Measurements from ENCODE around the gene ABI3. TPM values are rescaled to one million over a fixed set of nuclear protein-coding genes. Genes with fewer than 3 reads are reported as not detected.
"Not testable (repeated sequence)": the region's sequence is repeated elsewhere in the genome, so short reads cannot be mapped to it uniquely, and the experiment has no call there.

The ABI3 gene
- total RNA-seq, result 1 to 10 TPM; 3.6 to 7.4 (median 5.4) TPM

GRCh38 chr17:49210158-49211029 lies at the start of gene ABI3, which contains the start of gene GNGT2:
ABI3 (plus strand) TSS chr17:49210707; CDS start chr17:49210725, 18 bp downstream.
GNGT2 (minus strand) TSS chr17:49210574; CDS start chr17:49207422, 3,152 bp downstream.
- no peak for TF ChIP-seq CTCF (IDR thresholded peaks at IDR 0.05)
- ATAC-seq (ENCODE audit: low FRiP score) (peak; percentile 49), DNase-seq (ENCODE audit: low spot score) (no peak)

- ATAC-seq (ENCODE audit: low FRiP score) (no peak), DNase-seq (ENCODE audit: low spot score) (no peak)
- TF ChIP-seq CTCF (IDR thresholded peaks at IDR 0.05), result no peak
Observed at GRCh38 chr17:49162866-49163265, 47.6 kb upstream of the ABI3 start.

GRCh38 chr17:49165143-49165542 lies 45.4 kb upstream of the ABI3 start:
- DNase-seq (ENCODE audit: low spot score) (no peak), ATAC-seq (ENCODE audit: low FRiP score) (no peak)
- TF ChIP-seq CTCF (IDR thresholded peaks at IDR 0.05), result no peak

- ATAC-seq (ENCODE audit: low FRiP score) (no peak), DNase-seq (ENCODE audit: low spot score) (no peak)
- TF ChIP-seq CTCF (IDR thresholded peaks at IDR 0.05), result no peak
Observed at GRCh38 chr17:49168706-49169105, 41.8 kb upstream of the ABI3 start.

- TF ChIP-seq CTCF (IDR thresholded peaks at IDR 0.05), result no peak
- no peak for ATAC-seq (ENCODE audit: low FRiP score)
- DNase-seq (ENCODE audit: low spot score), result no peak
Observed at GRCh38 chr17:49170216-49170615, 40.3 kb upstream of the ABI3 start.

- DNase-seq (ENCODE audit: low spot score); ATAC-seq (ENCODE audit: low FRiP score): not testable (repeated sequence)
Observed at GRCh38 chr17:49170711-49171110, 39.8 kb upstream of the ABI3 start.

GRCh38 chr17:49175978-49176377 lies 34.5 kb upstream of the ABI3 start:
- not testable (repeated sequence) for ATAC-seq (ENCODE audit: low FRiP score); DNase-seq (ENCODE audit: low spot score)

GRCh38 chr17:49180303-49180702 lies 30.2 kb upstream of the ABI3 start:
- ATAC-seq (ENCODE audit: low FRiP score) (no peak), DNase-seq (ENCODE audit: low spot score) (peak; percentile 58)
- peak in 1 of 3 donors; percentile 52 for TF ChIP-seq CTCF (IDR thresholded peaks at IDR 0.05)
